Stimulated activated CD4-positive, alpha-beta T cell treated with anti-CD3 and anti-CD28 coated beads, Interleukin-15, amount 100 ng/mL, for 48 hours (primary cell): ENCODE data around the gene UBE2O.
"Not testable (repeated sequence)": the region's sequence is repeated elsewhere in the genome, so short reads cannot be mapped to it uniquely, and the experiment has no call there.

ENCODE experiments used
- DNase-seq, 2 donors: peaks; one replicate each; pipeline ENCODE4 v3.0.0-alpha.2; 2020; ENCODE audit warnings: low read depth in 2 of 2

The UBE2O gene

DNA sequence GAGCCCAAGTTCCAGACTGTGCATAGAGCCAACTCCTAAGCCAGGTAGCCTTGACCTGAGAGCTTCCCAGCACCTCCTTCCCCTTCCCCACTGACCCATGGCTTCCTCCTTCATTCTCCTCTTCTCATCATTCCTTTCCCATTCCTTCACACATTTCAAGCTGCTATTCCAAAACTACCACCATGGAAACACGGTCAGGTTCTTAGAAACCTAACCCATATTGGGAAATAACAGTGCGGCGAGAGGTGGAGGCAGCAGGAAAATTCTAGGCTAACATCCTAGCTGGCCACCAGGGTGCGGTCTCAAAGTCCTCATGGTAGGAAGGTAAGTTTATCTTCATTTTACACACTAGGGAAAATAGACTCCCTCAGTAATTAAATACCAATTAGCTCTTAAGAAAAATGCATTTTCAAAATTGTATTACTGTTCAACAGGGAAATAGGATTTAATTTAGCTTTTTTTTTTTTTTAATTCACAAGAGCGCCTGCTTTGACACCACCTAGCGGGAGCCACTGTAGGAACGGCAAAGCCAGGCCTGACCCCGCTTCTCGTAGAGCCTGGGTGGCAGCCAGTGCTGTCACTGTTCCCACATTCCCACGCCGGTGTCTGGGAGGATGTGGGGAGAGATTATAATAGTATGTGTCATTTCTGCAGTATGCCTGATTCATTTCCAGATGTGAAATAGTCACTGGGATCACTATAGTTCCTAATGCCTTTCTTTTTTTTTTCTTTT, 82.5 kb downstream of the UBE2O start:
- DNase-seq: no peak

DNA sequence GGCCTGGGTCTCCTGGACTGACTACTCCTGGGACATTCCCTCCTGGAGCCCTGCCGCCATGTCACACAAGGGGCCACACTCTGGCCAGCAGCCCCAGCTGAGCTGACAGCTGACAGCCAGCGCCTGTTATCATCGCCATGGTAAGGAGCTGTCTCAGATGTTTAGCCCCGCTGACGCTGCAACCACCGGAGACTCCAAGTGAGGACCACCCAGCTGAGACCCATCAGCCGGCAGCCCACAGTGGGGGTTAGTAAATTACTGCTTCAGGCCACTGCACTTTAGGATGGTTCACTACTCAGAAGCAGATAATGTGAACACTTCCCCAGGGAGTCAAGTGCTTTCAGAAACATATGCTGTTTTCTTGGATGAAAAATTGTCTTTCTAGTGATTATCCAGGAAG, 83.1 kb downstream of the UBE2O start:
- DNase-seq: no peak

DNA sequence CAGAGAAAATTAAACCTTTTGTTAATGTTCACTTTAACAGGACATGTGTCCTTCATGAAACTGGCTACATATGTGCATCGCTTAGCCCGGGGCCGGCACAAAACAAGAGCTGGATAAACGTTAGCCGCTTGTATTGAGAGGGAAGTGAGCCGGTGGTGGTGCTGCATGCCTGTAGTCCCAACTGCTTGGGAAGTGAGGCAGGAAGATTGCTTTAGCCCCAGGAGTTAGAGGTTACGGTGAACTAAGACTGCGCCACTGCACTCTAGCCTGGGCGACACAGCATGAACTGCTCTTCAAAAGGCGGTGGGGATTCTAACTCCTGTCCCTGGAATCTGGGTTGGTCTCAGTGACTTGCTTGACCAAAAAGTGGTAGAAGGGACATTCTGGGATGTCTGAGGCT, 83.6 kb downstream of the UBE2O start:
- no peak for DNase-seq

DNA sequence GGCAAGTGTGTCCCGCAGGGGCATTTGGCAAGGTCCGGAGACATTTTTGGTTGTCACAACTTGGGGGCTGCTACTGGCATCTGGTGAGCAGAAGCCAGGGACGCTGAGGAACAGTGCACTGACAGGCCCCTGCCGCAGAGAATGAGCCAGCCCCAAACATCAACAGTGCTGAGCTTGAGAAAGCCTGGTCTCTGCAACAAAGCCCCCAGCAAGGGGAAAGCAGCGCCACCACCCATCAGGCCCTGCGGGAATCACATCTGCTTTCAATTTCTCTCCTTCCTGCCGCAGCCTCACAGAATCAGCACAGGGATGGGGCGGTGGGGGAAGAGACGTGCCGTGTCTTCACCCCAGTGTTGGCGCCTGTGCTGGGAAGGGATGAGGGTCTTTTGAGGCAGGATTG, 84.4 kb downstream of the UBE2O start:
- no peak for DNase-seq

DNA sequence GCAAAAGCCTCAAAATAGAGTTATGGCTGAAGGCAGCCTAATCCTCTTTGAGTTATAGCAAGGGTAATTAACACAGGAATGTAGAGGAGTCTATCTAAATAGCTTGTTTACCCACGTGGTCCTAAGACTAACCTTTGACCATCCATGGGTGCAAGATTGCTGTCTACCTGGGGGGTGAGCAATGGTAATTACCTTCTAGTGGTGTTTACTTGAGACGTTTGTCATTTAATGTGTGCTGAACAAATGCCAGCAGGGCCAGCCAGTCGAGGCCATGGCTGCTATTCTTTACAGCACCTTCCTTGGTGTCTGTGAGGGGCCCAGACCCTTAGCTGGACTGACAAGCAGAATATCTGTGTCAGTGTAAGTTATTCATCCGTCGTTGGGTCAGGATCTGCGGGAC, 85.3 kb downstream of the UBE2O start:
- DNase-seq: no peak

DNA sequence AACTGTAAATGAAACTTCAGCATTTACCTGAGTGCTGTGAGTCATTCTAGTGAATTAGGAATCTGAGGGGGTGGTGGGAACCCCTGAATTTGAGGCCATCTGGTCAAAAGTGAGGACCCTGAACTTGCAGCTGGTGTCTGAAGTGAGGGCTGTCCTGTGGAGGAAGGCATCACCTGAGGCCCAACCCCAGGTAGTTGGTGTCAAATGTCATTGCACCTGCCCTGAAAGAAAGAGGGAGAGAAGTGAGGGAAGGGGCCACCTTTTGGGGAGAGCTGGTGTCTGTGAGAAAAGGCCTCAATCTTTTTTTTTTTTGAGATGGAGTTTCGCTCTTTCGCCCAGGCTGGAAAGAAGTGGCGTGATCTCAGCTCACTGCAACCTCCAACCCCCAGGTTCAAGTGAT, 86.7 kb downstream of the UBE2O start:
- DNase-seq: no peak

DNA sequence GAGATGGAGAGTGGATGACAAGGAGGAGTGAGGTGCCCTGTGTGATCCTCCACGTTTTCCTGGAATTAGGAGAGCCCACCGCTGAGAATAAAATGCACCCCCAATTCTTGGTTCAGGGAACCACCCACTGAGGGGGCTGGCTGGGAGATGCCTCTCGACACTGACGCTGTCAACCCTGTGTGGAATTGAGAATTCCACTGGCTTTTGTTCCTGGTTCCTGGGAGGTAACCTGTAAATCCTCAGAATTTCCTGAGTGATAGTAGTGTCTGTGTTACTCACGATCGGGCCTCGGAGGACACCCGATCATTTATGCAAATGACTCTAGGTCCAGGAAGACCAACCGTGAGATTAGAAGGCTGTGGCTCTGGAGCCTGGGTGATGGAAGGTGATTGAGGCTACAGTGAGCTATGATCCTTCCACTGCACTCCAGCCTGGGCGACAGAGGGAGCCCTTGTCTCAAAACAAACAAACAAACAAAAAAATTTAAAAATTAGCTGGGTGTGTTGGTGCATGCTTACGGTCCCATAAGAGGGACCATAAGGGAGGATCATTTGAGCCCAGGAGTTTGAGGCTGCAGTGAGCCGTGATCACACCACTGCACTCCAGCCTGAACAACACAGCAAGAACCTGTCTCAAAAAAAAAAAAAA, 87.6 kb downstream of the UBE2O start:
- DNase-seq: no peak

DNA sequence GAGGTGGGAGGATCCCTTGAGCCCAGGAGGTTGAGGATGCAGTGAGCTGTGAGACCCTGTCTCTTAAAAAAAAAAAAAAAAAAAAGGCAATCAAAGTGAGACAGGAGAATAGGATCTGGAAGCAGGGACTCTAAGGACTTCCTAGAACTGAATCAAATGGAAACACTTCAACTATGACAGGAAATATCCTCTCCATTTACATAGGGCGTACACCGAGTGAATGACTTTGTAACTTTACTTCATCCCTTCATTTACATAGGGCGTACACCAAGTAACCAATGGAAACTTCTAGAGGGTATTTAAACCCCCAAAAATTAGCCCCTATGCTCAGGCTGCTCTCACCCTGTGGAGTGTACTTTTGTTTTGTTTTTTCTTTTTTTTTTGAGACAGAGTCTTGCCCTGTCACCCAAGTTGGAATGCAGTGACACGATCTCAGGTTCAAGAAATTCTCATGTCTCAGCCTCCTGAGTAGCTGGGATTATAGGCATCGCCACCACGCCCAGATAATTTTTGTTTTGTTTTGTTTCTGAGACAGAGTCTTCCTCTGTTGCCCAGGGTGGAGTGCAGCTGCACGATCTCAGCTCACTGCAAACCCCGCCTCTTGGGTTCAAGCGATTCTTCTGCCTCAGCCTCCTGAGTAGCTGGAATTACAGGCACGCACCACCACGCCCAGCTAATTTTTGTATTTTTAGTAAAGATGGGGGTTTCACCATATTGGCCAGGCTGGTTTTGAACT, 89.7 kb downstream of the UBE2O start:
- no peak for DNase-seq

DNA sequence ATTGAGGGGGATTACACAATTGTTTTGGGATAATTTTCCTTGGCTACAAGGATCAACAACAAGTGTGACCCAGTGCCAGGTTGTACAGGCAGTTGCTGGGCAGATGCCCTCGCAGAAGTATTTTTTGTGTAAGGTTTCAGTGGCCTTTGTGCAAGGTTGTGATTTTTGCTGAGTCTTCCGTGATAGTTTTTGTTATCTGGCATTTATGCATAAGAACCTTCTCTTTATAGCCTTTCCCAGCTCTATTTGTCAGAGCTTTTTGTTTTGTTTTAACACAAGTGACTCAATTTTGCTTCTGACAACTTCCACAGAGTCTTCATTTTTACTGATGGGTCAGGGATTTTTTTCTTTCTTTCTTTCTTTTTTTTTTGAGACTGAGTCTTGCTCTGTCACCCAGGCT, 92.5 kb downstream of the UBE2O start:
- no peak for DNase-seq

DNA sequence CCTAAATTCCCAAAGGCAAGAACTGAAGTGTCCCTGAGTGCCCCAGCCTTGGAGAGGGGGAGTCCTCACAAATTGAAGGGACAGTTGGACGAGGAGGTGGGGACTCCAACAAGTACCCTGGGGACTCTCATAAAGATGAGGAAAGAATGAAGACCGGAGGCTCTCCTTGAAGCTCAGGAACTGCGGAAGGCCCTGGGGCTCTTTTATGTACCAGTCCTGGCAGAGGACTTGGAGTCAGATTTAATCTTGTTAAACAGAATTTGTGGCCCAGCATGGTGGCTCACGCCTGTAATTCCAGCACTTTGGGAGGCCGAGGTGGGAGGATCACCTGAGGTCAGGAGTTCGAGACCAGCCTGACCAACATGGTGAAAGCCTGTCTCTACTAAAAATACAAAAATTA, 93.2 kb downstream of the UBE2O start:
- DNase-seq: not testable (repeated sequence)

DNA sequence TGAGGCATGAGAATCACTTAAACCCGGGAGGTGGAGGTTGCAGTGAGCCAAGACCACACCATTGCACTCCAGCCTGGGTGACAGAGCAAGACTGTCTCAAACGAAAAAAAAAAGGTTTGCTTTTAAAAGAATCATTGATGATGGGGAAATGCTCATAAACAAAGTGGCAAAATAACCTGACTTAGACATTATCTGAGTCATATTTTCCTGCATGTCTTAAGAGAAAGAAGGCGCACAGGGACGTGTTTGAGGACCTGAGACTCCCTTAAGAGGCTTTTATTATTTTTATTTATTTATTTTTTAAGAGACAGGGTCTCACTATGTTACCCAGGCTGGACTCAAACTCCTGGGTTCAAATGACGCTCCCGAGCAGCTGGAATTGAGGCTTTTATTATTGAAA, 93.6 kb downstream of the UBE2O start:
- DNase-seq: no peak

DNA sequence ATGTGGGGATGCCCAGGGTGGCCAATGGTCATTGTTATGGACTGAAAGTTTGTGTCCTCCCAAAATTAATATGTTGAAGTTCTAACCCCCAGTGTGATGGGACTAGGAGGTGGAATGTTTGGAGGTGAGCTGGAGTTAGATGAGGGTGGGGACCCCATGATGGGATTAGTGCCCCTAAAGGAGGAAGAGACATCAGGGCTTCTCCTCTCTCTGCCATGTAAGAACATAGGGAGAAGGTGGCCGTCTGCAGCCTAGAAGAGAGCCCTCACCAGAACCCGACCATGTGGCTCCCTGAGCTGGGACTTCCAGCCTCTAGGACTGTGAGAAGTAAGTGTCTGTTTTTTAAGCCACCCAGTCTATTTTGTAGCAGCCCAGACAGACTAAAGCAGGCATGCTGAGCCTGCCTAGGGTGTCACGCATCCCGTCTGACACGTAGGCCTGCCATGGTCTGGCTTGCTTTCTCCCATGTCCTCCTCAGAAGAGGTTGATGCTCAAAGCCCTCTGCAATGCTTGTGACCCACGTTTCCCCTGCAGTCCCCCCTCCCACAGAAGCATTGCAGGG, 95.3 kb downstream of the UBE2O start:
- no peak for DNase-seq

DNA sequence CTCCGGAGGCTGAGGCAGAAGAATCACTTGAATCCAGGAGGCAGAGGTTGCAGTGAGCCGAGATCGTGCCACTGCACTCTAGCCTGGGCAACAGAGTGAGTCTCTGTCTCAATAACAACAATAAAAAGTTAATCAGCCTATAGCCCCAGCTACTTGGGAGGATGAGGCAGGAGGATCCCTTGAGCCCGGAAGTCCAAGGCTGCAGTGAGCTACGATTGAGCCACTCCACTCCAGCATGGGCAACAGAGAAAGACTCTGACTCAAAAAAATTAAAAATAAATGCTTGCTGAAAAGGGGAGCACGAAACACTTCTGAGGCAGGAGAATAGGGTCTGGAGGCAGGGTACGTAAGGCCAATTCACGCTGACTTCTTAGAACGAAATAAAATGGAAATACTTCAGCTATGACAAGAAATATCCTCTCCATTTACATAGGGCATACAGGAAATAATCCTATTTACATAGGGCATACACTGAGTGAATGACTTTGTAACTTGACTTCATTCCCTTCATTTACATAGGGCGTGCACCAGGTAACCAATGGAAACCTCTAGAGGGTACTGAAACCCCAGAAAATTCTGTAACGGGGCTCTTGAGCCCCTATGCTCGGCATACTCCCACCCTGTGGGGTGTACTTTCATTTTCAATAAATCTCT, 96.0 kb downstream of the UBE2O start:
- DNase-seq: no peak

DNA sequence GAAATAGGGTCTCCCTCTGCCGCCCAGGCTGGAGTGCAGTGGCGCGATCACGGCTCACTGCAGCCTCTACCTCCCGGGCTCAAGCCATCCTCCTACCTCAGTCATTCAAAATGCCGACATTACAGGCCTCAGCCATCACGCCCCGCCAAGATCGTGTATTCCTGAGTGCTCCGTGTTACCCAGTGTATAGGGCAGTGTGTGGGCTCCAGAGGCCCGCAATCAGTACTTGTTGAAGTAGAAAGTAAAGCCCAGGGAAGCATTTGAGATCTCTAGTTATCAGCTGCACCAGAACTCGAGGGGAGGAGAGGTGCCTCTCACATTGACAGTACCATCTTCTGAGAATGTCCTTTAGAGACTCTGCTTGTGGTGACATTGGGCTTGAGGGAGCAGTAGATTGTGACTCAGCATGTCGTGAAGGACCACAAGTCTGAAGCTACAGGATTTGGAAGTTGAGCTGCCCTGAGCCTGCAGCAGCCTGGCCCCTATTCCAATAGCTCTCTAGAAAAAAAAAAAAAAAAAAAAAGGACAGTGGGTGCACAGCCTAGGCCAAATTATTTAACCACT, 98.1 kb downstream of the UBE2O start:
- no peak for DNase-seq

DNA sequence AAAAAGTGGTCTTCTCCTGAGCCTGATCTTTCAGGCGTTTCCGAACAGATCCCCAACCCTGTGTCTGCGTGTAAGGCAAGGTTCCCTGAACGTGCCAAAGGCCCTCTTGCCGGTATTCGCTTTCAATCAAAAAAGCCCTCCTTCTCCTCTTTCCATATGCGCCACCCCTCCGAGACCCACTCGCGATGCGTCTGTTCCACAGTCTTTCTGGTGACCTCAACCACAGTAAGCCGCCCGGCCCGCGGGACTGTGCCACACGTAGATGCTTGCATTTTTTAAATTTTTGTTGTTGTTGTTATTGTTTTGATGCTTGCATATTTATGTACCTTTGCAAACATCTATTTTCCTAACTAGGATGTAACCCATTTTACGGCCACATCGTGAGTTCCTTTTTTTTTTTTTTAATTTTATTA, 98.6 kb downstream of the UBE2O start:
- no peak for DNase-seq

DNA sequence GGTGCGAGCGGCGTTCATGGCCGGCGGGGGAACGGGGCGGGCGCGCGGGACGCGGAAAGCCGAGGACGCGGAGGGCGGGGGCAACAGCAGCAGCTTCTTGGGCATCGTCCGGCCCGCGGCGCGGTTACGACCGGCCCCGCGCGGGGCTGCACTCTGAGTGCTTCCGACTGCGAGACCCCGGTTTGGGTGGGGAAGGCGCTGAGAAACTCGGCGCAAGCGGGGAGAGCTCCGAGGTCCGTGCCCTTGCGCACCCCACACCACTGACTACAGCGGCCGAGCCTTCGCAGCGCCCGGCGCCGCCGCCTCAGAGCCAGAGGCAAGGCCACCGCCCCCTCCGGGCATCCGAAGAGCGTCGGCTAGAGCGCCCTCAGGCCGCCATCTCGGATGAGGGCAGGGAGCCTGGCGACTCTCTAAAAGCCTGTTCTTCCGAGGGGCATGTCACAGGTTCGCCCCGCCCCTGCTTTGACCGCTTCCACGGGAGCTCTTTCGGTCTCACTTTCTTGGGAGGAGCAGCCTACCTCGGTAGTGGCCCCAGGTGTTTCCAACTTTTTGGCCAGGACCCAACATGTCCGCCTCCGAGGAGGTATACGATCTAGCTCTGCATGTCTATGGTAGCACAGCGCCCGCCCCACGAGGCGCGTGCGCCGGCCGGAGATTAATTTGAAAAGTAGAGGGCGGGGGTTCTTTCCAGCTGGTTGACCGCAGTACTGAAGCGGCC, 99.2 kb downstream of the UBE2O start, which contains the start of gene PRPSAP1:
PRPSAP1 (minus strand) TSS at position 318 of the 718 bp plus-strand sequence; CDS start at position 105, 213 bp downstream.
- peak; percentile 64 to 76 for DNase-seq

DNA sequence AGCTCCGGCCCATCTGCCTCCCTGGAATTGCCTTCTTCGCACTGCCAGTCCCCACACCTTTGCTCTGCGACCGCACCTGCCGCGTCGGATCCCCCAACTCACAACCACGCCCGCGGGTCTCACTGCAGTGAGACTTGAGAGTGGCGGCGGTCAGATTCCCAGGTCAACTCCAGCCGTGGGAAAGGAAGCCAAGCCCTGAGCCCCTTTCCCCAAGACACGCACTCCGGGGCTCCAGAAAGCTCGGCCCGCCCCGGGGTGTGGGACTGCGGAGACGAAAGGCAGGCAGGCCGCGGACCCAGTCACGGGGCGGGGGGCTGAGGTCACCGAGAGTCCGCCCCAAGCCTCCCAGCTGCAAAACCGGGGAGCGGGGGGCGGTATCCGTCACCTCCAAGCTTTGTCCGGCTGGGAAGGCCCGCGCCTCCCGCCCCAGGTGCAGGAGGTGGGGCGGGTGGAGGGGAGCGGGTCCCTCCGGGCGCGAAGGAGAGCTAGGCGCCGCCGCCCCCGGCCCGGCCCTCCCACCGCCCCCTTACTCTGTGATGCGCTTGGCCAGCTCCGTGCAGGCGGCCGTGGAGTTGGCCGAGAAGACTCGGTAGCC, 99.9 kb downstream of the UBE2O start:
- DNase-seq: no peak

DNA sequence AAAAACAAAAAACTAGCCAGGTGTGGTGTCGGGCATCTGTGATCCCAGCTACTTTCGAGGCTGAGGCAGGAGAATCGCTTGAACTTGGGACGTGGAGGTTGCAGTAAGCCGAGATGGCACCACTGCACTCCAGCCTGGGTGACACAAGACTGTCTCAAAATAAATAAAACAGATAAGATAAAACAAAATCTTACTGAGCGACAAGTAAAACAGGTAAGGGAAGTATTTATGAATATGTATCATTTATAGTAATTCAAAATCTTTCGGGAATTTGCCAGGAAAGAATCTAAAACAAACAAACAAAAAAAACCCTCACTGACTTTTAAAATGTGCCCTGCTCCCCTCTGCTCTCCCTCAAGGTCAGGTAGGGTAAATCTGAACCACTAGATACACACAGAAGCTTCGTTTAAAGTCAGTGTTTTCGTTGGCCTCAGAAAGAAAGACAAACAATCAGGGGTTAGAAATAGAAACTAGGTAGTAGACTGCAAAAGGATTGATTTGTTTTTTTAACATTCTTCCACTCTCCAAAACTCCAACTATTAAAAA, 101.4 kb downstream of the UBE2O start:
- no peak for DNase-seq

DNA sequence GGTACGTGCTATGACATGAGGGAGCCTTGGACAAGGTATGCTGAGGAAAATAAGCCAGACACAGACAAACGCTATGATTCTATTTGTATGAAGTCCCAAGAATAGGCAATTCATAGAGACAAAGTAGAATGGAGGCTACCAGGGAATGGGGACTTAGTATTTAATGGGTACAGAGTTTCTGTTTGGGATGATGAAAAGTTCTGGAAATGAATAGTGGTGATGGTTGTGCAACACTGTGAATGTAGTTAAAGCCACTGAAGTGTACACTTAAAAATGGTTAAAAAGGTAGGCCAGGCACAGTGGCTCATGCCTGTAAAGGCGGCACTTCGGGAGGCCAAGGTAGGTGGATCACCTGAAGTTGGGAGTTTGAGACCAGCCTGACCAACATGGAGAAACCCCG, 102.5 kb downstream of the UBE2O start:
- no peak for DNase-seq

DNA sequence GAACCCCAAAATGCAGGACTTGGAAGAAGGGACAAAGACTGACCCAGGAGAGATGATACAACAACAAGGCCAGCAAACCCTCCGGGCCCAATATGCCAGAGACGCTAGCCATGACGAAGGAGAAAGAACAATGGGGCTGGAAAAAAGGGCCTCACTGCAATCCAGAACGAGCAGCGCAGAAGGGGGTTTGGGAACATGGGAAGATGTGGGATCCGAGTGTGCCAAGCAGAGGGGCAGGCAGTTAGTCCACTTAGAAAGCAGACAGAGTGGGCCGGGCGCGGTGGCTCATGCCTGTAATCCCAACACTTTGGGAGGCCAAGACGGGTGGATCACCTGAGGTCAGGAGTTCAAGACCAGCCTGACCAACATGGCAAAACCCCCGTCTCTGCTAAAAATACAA, 106.0 kb downstream of the UBE2O start:
- not testable (repeated sequence) for DNase-seq
